Liver (tissue), 3 donors: ENCODE results near the gene MED29.

Experiments
- FOXA1 ChIP-seq: IDR thresholded peaks from 2 replicates; pipeline ENCODE4 v1.6.1; 2016; ENCODE audit warnings: antibody characterized with exemption
- GABPA ChIP-seq, 2 donors: IDR thresholded peaks in 1 of 2; conservative IDR thresholded peaks in 1 of 2; 2 replicates each; pipeline ENCODE4 v1.6.1; 2016; ENCODE audit warnings: antibody characterized with exemption in 2 of 2, mild to moderate bottlenecking in 1 of 2, moderate library complexity in 1 of 2
- NR2F2 ChIP-seq: IDR thresholded peaks from 2 replicates; pipeline ENCODE4 v1.6.1; 2016; ENCODE audit warnings: antibody characterized with exemption
- RAD21 ChIP-seq, 2 donors: IDR thresholded peaks; 2 replicates each; pipeline ENCODE4 v1.6.1; 2016; ENCODE audit warnings: antibody characterized with exemption in 2 of 2, mild to moderate bottlenecking in 2 of 2
- TAF1 ChIP-seq: conservative IDR thresholded peaks from 2 replicates; pipeline ENCODE4 v1.6.1; 2016; ENCODE audit warnings: antibody characterized with exemption, mild to moderate bottlenecking
- YY1 ChIP-seq: IDR thresholded peaks from 2 replicates; pipeline ENCODE4 v1.6.1; 2016; ENCODE audit warnings: antibody characterized with exemption, mild to moderate bottlenecking
- TF ChIP-seq, protein P1 (sequence below): IDR thresholded peaks from 2 replicates; pipeline ENCODE4 v1.6.1; 2016; ENCODE audit warnings: antibody characterized with exemption
- TF ChIP-seq, protein P2 (sequence below): fragments of 150-350 bp; IDR thresholded peaks from 2 replicates; pipeline ENCODE4 v1.5.1; 2017; ENCODE audit warnings: improper control_type of control experiment, low read depth, low read length; ENCODE audit not compliant: missing input control
- TF ChIP-seq, protein P3 (sequence below): IDR thresholded peaks from 2 replicates; pipeline ENCODE4 v1.6.1; 2016; ENCODE audit warnings: antibody characterized with exemption
- donor health status: healthy.
- donor health status: healthy.

DNA sequence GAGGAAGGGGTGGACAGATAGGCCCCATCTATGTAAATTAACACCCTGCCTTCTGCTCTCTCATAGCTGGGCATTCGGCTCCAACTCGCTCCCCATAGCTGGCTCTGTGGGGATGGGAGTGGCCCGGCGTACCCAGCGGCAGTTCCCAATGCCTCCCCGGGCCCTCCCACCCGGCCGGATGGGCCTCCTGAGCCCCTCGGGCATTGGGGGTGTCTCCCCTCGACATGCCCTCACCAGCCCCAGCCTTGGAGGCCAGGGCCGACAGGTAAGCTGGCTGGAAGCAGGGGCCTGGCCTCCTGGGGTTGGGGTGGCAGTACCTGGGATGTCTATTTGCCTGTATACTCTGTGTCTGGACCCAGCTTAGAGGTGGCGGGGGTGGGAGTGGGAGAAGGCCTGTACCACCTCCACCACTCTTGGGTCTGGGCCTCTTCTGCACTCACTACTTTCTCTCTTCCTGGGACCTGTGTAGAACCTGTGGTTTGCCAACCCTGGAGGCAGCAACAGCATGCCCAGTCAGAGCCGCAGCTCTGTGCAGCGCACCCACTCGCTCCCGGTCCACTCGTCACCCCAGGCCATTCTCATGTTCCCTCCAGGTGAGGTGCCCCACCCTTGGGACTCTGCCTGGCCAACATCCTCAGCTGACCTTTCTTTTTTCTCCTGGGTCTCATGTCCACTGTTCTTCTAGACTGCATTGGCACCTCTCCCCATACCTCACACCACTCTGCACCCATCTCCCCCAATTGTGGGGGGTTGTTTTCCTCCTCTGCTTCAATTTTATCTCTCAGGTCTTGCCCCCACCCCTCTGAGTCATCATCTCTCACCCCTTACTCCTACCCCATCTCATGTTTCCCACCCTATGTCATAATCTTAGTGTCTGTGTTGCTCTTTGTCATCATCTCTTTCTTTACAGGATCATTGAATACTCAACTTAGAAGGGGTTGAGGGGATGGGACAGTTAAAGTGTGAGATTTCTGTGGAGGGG lies 10.4 kb upstream of the MED29 start:
- TF ChIP-seq, protein P1, sequence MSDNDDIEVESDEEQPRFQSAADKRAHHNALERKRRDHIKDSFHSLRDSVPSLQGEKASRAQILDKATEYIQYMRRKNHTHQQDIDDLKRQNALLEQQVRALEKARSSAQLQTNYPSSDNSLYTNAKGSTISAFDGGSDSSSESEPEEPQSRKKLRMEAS = no peak
- TF ChIP-seq, protein P2, sequence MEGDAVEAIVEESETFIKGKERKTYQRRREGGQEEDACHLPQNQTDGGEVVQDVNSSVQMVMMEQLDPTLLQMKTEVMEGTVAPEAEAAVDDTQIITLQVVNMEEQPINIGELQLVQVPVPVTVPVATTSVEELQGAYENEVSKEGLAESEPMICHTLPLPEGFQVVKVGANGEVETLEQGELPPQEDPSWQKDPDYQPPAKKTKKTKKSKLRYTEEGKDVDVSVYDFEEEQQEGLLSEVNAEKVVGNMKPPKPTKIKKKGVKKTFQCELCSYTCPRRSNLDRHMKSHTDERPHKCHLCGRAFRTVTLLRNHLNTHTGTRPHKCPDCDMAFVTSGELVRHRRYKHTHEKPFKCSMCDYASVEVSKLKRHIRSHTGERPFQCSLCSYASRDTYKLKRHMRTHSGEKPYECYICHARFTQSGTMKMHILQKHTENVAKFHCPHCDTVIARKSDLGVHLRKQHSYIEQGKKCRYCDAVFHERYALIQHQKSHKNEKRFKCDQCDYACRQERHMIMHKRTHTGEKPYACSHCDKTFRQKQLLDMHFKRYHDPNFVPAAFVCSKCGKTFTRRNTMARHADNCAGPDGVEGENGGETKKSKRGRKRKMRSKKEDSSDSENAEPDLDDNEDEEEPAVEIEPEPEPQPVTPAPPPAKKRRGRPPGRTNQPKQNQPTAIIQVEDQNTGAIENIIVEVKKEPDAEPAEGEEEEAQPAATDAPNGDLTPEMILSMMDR = no peak
- TF ChIP-seq, protein P3, sequence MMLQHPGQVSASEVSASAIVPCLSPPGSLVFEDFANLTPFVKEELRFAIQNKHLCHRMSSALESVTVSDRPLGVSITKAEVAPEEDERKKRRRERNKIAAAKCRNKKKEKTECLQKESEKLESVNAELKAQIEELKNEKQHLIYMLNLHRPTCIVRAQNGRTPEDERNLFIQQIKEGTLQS = no peak
- TF ChIP-seq RAD21 (IDR thresholded peaks at IDR 0.05) (no peak), YY1 (no peak), GABPA (IDR thresholded peaks at IDR 0.05 in 1 of 2, conservative IDR thresholded peaks at IDR 0.05 in 1 of 2) (no peak), TAF1 (no peak), FOXA1 (no peak), NR2F2 (no peak)
